NOMO-1 (cell line): ENCODE measurements around the gene PCDHB9.
"Not testable (repeated sequence)": the region's sequence is repeated elsewhere in the genome, so short reads cannot be mapped to it uniquely, and the experiment has no call there.

Source experiments
- DNase-seq, 2 experiments: peaks; one replicate each; lab custom pipeline; 2025; ENCODE audit not compliant: unreplicated experiment in 2 of 2; lab: John Stamatoyannopoulos, UW

The PCDHB9 gene

DNA sequence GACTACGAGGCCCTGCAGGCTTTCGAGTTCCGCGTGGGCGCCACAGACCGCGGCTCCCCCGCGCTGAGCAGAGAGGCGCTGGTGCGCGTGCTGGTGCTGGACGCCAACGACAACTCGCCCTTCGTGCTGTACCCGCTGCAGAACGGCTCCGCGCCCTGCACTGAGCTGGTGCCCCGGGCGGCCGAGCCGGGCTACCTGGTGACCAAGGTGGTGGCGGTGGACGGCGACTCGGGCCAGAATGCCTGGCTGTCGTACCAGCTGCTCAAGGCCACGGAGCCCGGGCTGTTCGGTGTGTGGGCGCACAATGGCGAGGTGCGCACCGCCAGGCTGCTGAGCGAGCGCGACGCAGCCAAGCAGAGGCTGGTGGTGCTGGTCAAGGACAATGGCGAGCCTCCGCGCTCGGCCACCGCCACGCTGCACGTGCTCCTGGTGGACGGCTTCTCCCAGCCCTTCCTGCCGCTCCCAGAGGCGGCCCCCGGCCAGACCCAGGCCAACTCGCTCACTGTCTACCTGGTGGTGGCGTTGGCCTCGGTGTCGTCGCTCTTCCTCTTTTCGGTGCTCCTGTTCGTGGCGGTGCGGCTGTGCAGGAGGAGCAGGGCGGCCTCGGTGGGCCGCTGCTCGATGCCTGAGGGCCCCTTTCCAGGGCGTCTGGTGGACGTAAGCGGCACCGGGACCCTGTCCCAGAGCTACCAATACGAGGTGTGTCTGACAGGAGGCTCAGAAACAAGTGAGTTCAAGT lies 2.7 kb upstream of the PCDHB9 start:
- not testable (repeated sequence) for DNase-seq

DNA sequence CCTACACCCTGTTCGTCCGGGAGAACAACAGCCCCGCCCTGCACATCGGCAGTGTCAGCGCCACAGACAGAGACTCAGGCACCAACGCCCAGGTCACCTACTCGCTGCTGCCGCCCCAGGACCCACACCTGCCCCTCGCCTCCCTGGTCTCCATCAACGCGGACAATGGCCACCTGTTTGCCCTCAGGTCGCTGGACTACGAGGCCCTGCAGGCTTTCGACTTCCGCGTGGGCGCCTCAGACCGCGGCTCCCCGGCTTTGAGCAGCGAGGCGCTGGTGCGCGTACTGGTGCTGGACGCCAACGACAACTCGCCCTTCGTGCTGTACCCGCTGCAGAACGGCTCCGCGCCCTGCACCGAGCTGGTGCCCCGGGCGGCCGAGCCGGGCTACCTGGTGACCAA lies 1.7 kb downstream of the PCDHB9 start:
- not testable (repeated sequence) for DNase-seq

DNA sequence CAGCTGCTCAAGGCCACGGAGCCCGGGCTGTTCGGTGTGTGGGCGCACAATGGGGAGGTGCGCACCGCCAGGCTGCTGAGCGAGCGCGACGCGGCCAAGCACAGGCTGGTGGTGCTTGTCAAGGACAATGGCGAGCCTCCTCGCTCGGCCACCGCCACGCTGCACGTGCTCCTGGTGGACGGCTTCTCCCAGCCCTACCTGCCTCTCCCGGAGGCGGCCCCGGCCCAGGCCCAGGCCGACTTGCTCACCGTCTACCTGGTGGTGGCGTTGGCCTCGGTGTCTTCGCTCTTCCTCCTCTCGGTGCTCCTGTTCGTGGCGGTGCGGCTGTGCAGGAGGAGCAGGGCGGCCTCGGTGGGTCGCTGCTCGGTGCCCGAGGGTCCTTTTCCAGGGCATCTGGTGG lies 2.2 kb downstream of the PCDHB9 start:
- DNase-seq: not testable (repeated sequence)

DNA sequence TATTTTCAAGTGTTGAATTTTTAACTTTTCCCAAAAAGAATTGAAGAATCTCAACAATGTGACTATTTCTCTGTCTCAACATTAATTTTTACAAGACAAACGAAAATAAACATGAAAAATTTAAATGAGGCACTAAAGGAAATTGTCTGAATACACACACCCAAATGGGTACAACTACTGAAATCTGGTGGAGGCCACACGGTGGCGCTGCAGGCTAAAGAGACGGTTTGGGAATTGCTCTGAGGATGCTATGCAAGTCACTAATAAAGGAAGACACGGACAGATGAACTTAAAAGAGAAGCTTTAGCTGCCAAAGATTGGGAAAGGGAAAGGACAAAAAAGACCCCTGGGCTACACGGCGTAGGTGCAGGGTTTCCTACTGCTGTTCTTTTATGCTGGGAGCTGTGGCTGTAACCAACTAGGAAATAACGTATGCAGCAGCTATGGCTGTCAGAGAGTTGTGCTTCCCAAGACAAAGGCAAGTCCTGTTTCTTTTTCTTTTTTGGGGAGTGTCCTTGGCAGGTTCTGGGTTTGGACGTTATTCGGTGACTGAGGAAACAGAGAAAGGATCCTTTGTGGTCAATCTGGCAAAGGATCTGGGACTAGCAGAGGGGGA lies 5.3 kb downstream of the PCDHB9 start, which contains the start of gene PCDHB10:
Gene PCDHB10, plus strand, starts transcription at position 244 of the 616 bp plus-strand sequence. Its CDS starts 200 bp downstream, at position 444.
- DNase-seq: no peak

DNA sequence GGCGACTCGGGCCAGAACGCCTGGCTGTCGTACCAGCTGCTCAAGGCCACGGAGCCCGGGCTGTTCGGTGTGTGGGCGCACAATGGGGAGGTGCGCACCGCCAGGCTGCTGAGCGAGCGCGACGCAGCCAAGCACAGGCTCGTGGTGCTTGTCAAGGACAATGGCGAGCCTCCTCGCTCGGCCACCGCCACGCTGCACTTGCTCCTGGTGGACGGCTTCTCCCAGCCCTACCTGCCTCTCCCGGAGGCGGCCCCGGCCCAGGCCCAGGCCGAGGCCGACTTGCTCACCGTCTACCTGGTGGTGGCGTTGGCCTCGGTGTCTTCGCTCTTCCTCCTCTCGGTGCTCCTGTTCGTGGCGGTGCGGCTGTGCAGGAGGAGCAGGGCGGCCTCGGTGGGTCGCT lies 7.4 kb downstream of the PCDHB9 start:
- DNase-seq: not testable (repeated sequence)

DNA sequence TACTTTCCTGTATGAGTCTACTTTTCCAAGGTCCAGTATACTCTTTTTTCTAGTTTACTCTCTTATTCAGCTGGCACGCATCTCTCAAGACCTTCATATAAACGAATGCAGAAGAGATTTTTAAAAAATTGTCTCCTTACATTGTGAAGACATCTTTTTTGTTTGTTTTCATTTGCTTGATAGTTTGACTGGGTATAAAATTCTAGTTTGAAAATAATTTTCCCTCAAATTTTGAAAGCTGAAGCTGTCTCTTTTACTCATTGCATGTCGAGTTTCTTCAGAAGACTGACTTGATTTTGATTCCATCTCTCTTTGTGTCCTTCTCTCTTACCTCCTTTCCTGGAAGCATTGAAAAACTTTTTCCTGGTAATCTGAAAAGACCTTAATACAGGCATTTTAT lies 9.4 kb downstream of the PCDHB9 start:
- DNase-seq: no peak

DNA sequence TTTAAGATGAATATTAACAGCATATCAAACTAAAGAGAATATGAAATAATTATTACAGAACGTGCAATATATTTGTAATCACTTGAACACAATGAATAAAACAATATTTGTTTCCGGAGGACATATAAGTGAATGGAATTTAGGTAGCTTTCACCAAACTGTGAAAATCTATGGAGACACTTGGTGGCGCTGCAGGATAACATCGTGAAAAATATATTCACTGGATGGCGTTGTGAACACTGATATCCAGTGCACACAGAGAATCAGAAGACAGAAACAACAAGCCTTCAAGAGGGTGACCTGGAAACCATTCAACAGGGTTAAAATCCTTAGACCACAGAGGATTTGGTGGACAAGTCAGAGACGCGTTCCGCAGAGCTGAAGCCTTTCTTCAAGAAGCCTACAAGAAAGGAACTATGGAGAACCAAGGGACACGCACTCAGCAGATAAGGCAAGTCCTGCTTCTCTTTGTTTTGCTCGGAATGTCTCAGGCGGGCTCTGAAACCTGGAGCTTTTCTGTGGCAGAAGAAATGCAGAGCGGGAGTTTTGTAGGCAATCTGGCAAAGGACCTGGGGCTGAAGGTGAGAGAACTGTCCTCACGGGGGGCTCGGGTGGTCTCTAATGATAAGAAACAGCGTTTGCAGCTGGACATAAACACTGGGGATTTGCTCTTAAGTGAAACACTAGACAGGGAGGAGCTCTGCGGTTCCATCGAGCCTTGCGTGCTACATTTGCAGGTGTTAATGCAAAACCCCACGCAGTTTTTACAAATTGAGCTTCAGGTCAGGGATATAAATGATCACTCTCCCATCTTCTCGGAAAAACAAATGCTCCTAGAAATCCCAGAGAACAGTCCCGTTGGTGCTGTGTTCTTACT lies 12.6 kb downstream of the PCDHB9 start, which contains the start of gene PCDHB11:
Gene PCDHB11, plus strand, starts transcription at position 269 of the 877 bp plus-strand sequence. Its CDS starts 148 bp downstream, at position 417.
- peak in 1 of 2 experiments; percentile 10 for DNase-seq

DNA sequence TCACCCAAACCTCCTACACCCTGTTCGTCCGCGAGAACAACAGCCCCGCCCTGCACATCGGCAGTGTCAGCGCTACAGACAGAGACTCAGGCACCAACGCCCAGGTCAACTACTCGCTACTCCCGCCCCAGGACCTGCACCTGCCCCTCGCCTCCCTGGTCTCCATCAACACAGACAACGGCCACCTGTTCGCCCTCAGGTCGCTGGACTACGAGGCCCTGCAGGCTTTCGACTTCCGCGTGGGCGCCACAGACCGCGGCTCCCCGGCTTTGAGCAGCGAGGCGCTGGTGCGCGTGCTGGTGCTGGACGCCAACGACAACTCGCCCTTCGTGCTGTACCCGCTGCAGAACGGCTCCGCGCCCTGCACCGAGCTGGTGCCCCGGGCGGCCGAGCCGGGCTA lies 14.2 kb downstream of the PCDHB9 start:
- not testable (repeated sequence) for DNase-seq

DNA sequence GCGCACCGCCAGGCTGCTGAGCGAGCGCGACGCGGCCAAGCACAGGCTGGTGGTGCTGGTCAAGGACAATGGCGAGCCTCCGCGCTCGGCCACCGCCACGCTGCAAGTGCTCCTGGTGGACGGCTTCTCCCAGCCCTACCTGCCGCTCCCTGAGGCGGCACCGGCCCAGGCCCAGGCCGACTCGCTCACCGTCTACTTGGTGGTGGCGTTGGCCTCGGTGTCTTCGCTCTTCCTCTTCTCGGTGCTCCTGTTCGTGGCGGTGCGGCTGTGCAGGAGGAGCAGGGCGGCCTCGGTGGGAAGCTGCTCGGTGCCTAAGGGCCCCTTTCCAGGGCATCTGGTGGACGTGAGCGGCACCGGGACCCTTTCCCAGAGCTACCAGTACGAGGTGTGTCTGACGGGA lies 14.7 kb downstream of the PCDHB9 start:
- not testable (repeated sequence) for DNase-seq

DNA sequence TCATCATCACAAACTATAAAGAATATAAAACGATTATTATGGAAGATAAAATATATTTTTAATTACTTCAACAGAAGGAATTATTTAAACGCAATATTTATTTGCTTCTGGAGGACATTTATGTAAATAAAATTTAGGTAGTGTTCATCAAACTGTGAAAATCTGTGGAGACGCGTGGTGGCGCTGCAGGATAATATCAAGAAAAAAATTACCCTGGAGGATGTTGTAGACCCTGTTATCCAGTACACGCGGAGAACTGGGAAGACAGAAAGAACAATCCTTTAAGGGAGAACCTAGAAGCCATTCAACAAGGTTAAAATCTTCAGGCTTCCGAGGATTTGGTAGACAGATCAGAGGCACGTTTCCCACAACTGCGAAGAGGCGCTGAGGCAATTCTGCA lies 21.5 kb downstream of the PCDHB9 start, which contains the start of gene PCDHB12:
Gene PCDHB12, plus strand, starts transcription at position 242 of the 400 bp plus-strand sequence. CDS start 189 bp downstream, outside the sequence.
- DNase-seq: no peak

DNA sequence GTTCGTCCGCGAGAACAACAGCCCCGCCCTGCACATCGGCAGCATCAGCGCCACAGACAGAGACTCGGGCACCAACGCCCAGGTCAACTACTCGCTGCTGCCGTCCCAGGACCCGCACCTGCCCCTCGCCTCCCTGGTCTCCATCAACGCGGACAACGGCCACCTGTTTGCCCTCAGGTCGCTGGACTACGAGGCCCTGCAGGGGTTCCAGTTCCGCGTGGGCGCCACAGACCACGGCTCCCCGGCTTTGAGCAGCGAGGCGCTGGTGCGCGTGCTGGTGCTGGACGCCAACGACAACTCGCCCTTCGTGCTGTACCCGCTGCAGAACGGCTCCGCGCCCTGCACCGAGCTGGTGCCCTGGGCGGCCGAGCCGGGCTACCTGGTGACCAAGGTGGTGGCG lies 23.3 kb downstream of the PCDHB9 start:
- not testable (repeated sequence) for DNase-seq

DNA sequence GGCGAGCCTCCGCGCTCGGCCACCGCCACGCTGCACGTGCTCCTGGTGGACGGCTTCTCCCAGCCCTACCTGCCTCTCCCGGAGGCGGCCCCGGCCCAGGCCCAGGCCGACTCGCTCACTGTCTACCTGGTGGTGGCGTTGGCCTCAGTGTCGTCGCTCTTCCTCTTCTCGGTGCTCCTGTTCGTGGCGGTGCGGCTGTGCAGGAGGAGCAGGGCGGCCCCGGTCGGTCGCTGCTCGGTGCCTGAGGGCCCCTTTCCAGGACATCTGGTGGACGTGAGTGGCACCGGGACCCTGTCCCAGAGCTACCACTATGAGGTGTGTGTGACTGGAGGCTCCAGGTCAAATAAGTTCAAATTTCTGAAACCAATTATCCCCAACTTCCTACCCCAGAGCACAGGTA lies 23.9 kb downstream of the PCDHB9 start:
- DNase-seq: not testable (repeated sequence)

DNA sequence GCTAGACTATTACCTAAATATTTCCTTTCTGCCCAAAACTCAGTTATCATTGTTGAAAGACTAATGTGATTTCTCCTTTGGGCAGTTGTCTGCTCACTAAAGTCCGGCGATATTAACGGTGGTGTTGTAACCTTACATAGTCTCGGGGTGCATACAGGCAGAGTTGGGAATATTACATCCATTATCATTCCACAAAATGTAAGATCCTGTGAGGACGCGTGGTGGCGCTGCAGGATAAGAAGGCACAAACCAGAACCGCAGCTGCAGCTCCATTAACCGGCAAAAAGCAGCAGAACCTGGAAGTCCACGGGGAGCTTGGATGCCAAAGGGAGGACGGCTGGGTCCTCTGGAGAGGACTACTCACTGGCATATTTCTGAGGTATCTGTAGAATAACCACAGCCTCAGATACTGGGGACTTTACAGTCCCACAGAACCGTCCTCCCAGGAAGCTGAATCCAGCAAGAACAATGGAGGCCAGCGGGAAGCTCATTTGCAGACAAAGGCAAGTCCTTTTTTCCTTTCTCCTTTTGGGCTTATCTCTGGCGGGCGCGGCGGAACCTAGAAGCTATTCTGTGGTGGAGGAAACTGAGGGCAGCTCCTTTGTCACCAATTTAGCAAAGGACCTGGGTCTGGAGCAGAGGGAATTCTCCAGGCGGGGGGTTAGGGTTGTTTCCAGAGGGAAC lies 26.8 kb downstream of the PCDHB9 start, which contains the start of gene PCDHB13:
Gene PCDHB13, plus strand, starts transcription at position 264 of the 684 bp plus-strand sequence. Its CDS starts 205 bp downstream, at position 469.
- not testable (repeated sequence) for DNase-seq

DNA sequence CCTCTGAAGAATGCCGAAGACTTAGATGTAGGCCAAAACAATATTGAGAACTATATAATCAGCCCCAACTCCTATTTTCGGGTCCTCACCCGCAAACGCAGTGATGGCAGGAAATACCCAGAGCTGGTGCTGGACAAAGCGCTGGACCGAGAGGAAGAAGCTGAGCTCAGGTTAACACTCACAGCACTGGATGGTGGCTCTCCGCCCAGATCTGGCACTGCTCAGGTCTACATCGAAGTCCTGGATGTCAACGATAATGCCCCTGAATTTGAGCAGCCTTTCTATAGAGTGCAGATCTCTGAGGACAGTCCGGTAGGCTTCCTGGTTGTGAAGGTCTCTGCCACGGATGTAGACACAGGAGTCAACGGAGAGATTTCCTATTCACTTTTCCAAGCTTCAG lies 27.6 kb downstream of the PCDHB9 start:
- DNase-seq: not testable (repeated sequence)

DNA sequence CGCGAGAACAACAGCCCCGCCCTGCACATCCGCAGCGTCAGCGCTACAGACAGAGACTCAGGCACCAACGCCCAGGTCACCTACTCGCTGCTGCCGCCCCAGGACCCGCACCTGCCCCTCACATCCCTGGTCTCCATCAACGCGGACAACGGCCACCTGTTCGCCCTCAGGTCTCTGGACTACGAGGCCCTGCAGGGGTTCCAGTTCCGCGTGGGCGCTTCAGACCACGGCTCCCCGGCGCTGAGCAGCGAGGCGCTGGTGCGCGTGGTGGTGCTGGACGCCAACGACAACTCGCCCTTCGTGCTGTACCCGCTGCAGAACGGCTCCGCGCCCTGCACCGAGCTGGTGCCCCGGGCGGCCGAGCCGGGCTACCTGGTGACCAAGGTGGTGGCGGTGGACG lies 28.5 kb downstream of the PCDHB9 start:
- not testable (repeated sequence) for DNase-seq

DNA sequence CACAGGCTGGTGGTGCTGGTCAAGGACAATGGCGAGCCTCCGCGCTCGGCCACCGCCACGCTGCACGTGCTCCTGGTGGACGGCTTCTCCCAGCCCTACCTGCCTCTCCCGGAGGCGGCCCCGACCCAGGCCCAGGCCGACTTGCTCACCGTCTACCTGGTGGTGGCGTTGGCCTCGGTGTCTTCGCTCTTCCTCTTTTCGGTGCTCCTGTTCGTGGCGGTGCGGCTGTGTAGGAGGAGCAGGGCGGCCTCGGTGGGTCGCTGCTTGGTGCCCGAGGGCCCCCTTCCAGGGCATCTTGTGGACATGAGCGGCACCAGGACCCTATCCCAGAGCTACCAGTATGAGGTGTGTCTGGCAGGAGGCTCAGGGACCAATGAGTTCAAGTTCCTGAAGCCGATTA lies 29.1 kb downstream of the PCDHB9 start:
- not testable (repeated sequence) for DNase-seq

DNA sequence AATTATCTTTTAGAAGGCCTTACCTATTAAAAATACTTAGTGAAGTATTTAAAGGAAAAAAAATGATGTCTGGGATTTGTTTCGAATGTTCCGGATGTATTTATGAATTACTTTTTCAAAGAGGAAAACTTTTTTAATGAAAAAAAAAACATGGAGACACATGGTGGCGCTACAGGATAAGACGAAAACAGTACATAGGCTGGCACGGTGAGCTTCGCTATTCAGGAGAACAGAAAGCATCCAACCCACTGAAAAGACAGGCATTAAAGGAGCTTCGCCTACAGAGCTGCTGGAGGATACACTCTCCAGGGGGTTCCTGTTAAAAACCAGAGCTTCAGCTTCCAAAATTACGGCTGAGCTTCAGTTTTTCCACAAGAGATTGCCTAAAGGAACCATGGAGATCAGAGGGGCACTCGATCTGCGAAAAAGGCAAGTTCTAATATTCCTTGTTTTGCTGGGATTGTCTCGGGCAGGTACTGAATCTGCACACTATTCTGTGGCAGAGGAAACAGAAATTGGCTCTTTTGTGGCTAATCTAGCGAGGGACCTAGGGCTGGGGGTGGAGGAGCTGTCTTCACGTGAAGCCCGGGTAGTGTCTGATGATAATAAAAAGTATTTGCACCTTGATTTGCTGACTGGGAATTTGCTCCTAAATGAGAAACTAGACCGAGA lies 36.3 kb downstream of the PCDHB9 start, which contains the start of gene PCDHB14:
Gene PCDHB14, plus strand, starts transcription at position 232 of the 672 bp plus-strand sequence. Its CDS starts 163 bp downstream, at position 395.
- peak; percentile 14 to 47 for DNase-seq

DNA sequence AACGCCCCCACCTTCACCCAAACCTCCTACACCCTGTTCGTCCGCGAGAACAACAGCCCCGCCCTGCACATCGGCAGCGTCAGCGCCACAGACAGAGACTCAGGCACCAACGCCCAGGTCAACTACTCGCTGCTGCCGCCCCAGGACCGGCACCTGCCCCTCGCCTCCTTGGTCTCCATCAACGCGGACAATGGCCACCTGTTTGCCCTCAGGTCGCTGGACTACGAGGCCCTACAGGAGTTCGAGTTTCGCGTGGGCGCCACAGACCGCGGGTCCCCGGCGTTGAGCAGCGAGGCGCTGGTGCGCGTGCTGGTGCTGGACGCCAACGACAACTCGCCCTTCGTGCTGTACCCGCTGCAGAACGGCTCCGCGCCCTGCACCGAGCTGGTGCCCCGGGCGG lies 37.9 kb downstream of the PCDHB9 start:
- DNase-seq: not testable (repeated sequence)

DNA sequence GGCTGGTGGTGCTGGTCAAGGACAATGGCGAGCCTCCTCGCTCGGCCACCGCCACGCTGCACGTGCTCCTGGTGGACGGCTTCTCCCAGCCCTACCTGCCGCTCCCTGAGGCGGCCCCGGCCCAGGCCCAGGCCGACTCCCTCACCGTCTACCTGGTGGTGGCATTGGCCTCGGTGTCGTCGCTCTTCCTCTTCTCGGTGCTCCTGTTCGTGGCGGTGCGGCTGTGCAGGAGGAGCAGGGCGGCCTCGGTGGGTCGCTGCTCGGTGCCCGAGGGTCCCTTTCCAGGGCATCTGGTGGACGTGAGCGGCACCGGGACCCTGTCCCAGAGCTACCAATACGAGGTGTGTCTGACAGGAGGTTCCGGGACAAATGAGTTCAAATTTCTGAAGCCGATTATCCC lies 38.5 kb downstream of the PCDHB9 start:
- not testable (repeated sequence) for DNase-seq
